Ascending aorta (tissue), 2 donors: ENCODE measurements around the gene TMEM190. TPM values are rescaled to one million over a fixed set of nuclear protein-coding genes. Genes with fewer than 3 reads are reported as not detected.
"Not testable (repeated sequence)": the region's sequence is repeated elsewhere in the genome, so short reads cannot be mapped to it uniquely, and the experiment has no call there.

Source experiments
- DNase-seq, 2 donors: peaks; one replicate each; pipeline ENCODE4 v3.0.0-alpha.2; 2019; ENCODE audit warnings: low spot score in 2 of 2
- H3K27ac ChIP-seq, 2 donors: fragments of 200-600 bp; sonication (generic); one replicate each; pipeline ENCODE4 v1.5.1; 2016 to 2017; ENCODE audit warnings: mild to moderate bottlenecking in 1 of 2
- H3K27me3 ChIP-seq: fragments of 200-600 bp; sonication (generic); one replicate; pipeline ENCODE4 v1.5.1; 2017
- H3K36me3 ChIP-seq, 2 donors: fragments of 200-600 bp; sonication (generic); one replicate each; pipeline ENCODE4 v1.5.1; 2016
- H3K4me1 ChIP-seq, 2 donors: fragments of 200-600 bp; sonication (generic); one replicate each; pipeline ENCODE4 v1.5.1; 2016 to 2017; ENCODE audit warnings: mild to moderate bottlenecking in 1 of 2
- H3K4me3 ChIP-seq, 2 donors: fragments of 200-600 bp; sonication (generic); one replicate each; pipeline ENCODE4 v1.5.1; 2016 to 2017; ENCODE audit warnings: mild to moderate bottlenecking in 1 of 2
- H3K9me3 ChIP-seq, 2 donors: fragments of 200-600 bp; sonication (generic); one replicate each; pipeline ENCODE4 v1.5.1; 2016
- CTCF ChIP-seq, 3 experiments: fragments of 200-600 bp in 2 of 3; fragments of 450-650 bp in 1 of 3; sonication (generic) in 2 of 3; IDR thresholded peaks; one replicate each; pipeline ENCODE4 v1.5.1; 2016 to 2019; ENCODE audit warnings: antibody characterized with exemption in 3 of 3, mild to moderate bottlenecking in 1 of 3, moderate library complexity in 1 of 3
- intact Hi-C: fragments of 100-400 bp; cut with DNase I; formaldehyde crosslinking; loops from one replicate; pipeline ENCODE4 v1.15.1; 2023
- total RNA-seq: library from RNA; depleted of rRNA; stranded (reverse); fragments of >200 nt; gene quantifications from one replicate; pipeline ENCODE4 v1.1.0, GENCODE V29; 2016

Gene TMEM190
- total RNA-seq, 1 donor from 2014 or later = not detected

GRCh38 chr19:55398200-55398925, 21.7 kb downstream of the TMEM190 start:
- H3K27me3 ChIP-seq = no peaks in the 10 kb centered on the region
- no peak overlapping the region for H3K27ac ChIP-seq
- no peak for DNase-seq

GRCh38 chr19:55400281-55401087, 23.9 kb downstream of the TMEM190 start:
- Histone ChIP-seq H3K36me3 (peaks cover 19 to 42% of the 10 kb centered on the region in 2 donors), H3K27ac (no peak overlapping the region)

More at GRCh38 chr19:55398200-55398925, 21.7 kb downstream of the TMEM190 start:
- no peak overlapping the region for H3K4me3 ChIP-seq
- no peaks in the 10 kb centered on the region for H3K4me1 ChIP-seq
- TF ChIP-seq CTCF (IDR thresholded peaks at IDR 0.05) = no peak
- intact Hi-C loops = no loop called here
- no peaks in the 10 kb centered on the region for H3K9me3 ChIP-seq
- H3K36me3 ChIP-seq = peaks cover 16 to 29% of the 10 kb centered on the region in 2 donors

GRCh38 chr19:55401390-55401789, 24.8 kb downstream of the TMEM190 start:
- not testable (repeated sequence) for H3K4me1 ChIP-seq, H3K9me3 ChIP-seq, H3K27me3 ChIP-seq, DNase-seq, H3K4me3 ChIP-seq, H3K27ac ChIP-seq
- intact Hi-C loops = loop anchor here (10.0 kb wide), 1 partner anchor 913 kb away; the partner anchor contains the start of gene ZSCAN5A
- peaks cover 19 to 42% of the 10 kb centered on the region in 2 donors for H3K36me3 ChIP-seq

More at GRCh38 chr19:55400281-55401087, 23.9 kb downstream of the TMEM190 start:
- Histone ChIP-seq H3K4me1 (no peaks in the 10 kb centered on the region), H3K9me3 (no peaks in the 10 kb centered on the region), H3K27me3 (no peaks in the 10 kb centered on the region), H3K4me3 (no peak overlapping the region)
- no peak for DNase-seq
- intact Hi-C loops = loop anchor here (10.0 kb wide), 1 partner anchor 914 kb away; the partner anchor contains the start of gene ZSCAN5A
- TF ChIP-seq CTCF (IDR thresholded peaks at IDR 0.05) = no peak

- peaks cover 19 to 42% of the 10 kb centered on the region in 2 donors for H3K36me3 ChIP-seq
- H3K4me3 ChIP-seq = no peak overlapping the region
- peaks cover 7 to 13% of the 10 kb centered on the region in 2 donors for H3K4me1 ChIP-seq
- no peaks in the 10 kb centered on the region for H3K9me3 ChIP-seq
- H3K27ac ChIP-seq = no peak overlapping the region
- intact Hi-C loops = loop anchor here (10.0 kb wide), 1 partner anchor 912 kb away; the partner anchor contains the start of gene ZSCAN5A
- H3K27me3 ChIP-seq = no peaks in the 10 kb centered on the region
- no peak for DNase-seq
- TF ChIP-seq CTCF (IDR thresholded peaks at IDR 0.05) = no peak
These were observed 25.9 kb downstream of the TMEM190 start for GRCh38 chr19:55402509-55402908.

GRCh38 chr19:55405638-55406037, 29.0 kb downstream of the TMEM190 start:
- H3K27me3 ChIP-seq = no peaks in the 10 kb centered on the region
- no peak overlapping the region for H3K27ac ChIP-seq
- H3K36me3 ChIP-seq = peaks cover 19 to 39% of the 10 kb centered on the region in 2 donors
- H3K9me3 ChIP-seq = no peaks in the 10 kb centered on the region
- no peak for TF ChIP-seq CTCF (IDR thresholded peaks at IDR 0.05)
- DNase-seq = no peak
- intact Hi-C loops = loop anchor here (5.0 to 10.0 kb wide), 5 partner anchors 97 to 1538 kb away; partner anchors contain the start of genes LENG9, MYADM, PPP1R12C and ZSCAN5A
- H3K4me3 ChIP-seq = peak overlapping the region in 1 of 2 donors; percentile 86
- H3K4me1 ChIP-seq = peaks cover 11 to 13% of the 10 kb centered on the region in 2 donors
